ENCODE results near the gene ARSA. TPM values are rescaled to one million over a fixed set of nuclear protein-coding genes. Genes with fewer than 3 reads are reported as not detected.
A peak's percentile ranks its signal among the peaks of the same experiment; 100 is the strongest.
"Not testable (repeated sequence)": the region's sequence is repeated elsewhere in the genome, so short reads cannot be mapped to it uniquely, and the experiment has no call there.

ARSA gene
- total RNA-seq, 1 donor from 2014 or later, result 14.6 TPM

GRCh38 chr22:50653256-50653655 is 25.3 kb upstream of the ARSA start:
- Mint-ChIP-seq H3K9me3 (peaks cover 11% of the 10 kb centered on the region), H3K36me3 (ENCODE audit: low read depth) (peaks cover 6% of the 10 kb centered on the region), H3K4me1 (no peaks in the 10 kb centered on the region), H3K27ac (ENCODE audit: unreplicated experiment) (no peak overlapping the region), H3K27me3 (ENCODE audit: low read depth) (peaks cover 3% of the 10 kb centered on the region), H3K4me3 (no peak overlapping the region)
- no peak for DNase-seq (ENCODE audit: low read depth, low spot score)
- TF ChIP-seq CTCF (conservative IDR thresholded peaks at IDR 0.05), result no peak

GRCh38 chr22:50643821-50644101 is 15.8 kb upstream of the ARSA start:
- not testable (repeated sequence) for H3K4me3 Mint-ChIP-seq; H3K27ac Mint-ChIP-seq (ENCODE audit: unreplicated experiment)

GRCh38 chr22:50643021-50643820 is 15.3 kb upstream of the ARSA start:
- not testable (repeated sequence) for H3K9me3 Mint-ChIP-seq; H3K36me3 Mint-ChIP-seq (ENCODE audit: low read depth); DNase-seq (ENCODE audit: low read depth, low spot score); H3K27ac Mint-ChIP-seq (ENCODE audit: unreplicated experiment); H3K4me3 Mint-ChIP-seq
- Mint-ChIP-seq H3K4me1 (peaks cover 23% of the 10 kb centered on the region), H3K27me3 (ENCODE audit: low read depth) (peaks cover 13% of the 10 kb centered on the region)

More at GRCh38 chr22:50643821-50644101, 15.8 kb upstream of the ARSA start:
- H3K36me3 Mint-ChIP-seq (ENCODE audit: low read depth); H3K9me3 Mint-ChIP-seq; DNase-seq (ENCODE audit: low read depth, low spot score): not testable (repeated sequence)
- H3K4me1 Mint-ChIP-seq, result peaks cover 23% of the 10 kb centered on the region
- H3K27me3 Mint-ChIP-seq (ENCODE audit: low read depth), result peaks cover 13% of the 10 kb centered on the region

GRCh38 chr22:50641696-50642607 is 14.0 kb upstream of the ARSA start:
- Mint-ChIP-seq H3K4me1 (peaks cover 23% of the 10 kb centered on the region), H3K4me3 (peak overlapping the region; percentile 78), H3K9me3 (peaks cover 3% of the 10 kb centered on the region), H3K27me3 (ENCODE audit: low read depth) (peaks cover 13% of the 10 kb centered on the region), H3K27ac (ENCODE audit: unreplicated experiment) (peak overlapping the region; percentile 95), H3K36me3 (ENCODE audit: low read depth) (peaks cover 2% of the 10 kb centered on the region)
- DNase-seq (ENCODE audit: low read depth, low spot score), result peak; percentile 65
- no peak for TF ChIP-seq CTCF (conservative IDR thresholded peaks at IDR 0.05)

DNA sequence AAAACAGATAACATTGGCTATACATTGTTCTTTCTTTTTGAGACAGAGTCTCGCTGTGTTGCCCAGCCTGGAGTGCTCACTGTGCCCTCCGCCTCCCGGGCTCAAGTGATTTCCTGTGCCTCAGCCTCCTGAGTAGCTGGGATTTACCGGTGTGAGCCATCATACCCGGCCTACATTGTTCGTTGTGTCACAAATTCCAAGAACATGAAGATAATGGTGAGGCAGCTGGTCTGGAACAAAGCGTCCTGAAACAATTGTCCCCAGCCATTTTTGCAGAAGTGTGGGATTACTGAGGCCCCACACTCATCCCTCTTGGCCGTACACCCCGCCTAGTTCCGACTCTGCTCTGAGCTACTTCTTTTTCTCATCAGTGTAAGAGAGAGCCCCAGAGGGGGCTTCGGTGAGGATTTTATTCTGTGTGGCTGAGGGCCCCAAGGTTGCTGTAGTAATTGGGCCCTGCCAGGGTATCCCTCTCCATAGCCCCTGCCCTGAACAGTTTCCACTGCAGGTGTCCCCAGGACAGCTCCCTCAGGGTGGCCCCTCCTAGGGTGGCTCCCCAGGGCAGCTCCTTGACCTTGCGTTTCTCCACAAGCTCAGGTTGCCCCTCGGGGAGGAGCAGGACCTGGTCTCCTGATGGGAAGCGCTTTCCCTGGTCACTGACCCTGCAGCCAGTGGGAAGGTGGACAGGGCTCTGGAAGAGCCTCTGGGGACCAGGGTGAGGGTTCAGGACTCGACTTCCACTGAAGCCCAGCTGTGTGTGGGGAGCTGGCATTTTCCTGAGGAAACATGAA is 13.1 kb upstream of the ARSA start:
- H3K36me3 Mint-ChIP-seq (ENCODE audit: low read depth), result no peaks in the 10 kb centered on the region
- no peaks in the 10 kb centered on the region for H3K9me3 Mint-ChIP-seq
- TF ChIP-seq CTCF (conservative IDR thresholded peaks at IDR 0.05), result no peak
- DNase-seq (ENCODE audit: low read depth, low spot score), result no peak
- peak overlapping the region; percentile 92 for H3K27ac Mint-ChIP-seq (ENCODE audit: unreplicated experiment)
- peaks cover 23% of the 10 kb centered on the region for H3K4me1 Mint-ChIP-seq
- peaks cover 11% of the 10 kb centered on the region for H3K27me3 Mint-ChIP-seq (ENCODE audit: low read depth)
- H3K4me3 Mint-ChIP-seq, result no peak overlapping the region

DNA sequence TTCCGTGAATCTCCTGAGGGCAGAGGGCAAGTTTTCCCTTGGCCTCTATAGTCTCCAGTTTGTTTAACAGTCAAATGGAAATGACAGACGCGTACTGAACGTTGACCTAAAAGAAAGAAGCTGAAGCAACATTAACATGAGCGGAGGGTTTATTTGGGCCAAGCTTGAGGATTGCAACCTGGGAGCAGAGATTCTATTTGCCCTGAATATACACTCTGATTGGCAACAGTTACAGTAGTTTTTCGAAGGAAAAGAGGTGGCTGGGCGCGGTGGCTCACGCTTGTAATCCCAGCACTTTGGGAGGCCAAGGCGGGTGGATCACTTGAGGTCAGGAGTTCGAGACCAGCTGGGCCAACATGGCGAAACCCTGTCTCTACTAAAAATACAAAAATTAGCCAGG is 12.3 kb upstream of the ARSA start:
- not testable (repeated sequence) for H3K4me3 Mint-ChIP-seq; H3K27me3 Mint-ChIP-seq (ENCODE audit: low read depth); DNase-seq (ENCODE audit: low read depth, low spot score); H3K36me3 Mint-ChIP-seq (ENCODE audit: low read depth); H3K27ac Mint-ChIP-seq (ENCODE audit: unreplicated experiment); H3K9me3 Mint-ChIP-seq
- peaks cover 23% of the 10 kb centered on the region for H3K4me1 Mint-ChIP-seq

Data from neural crest cell (in vitro differentiated cells).